Thyroid gland (tissue), 4 donors: Measurements from ENCODE around the gene SMARCA4.

ENCODE experiments used
- CTCF ChIP-seq, 6 experiments: fragments of 200-600 bp in 3 of 6; fragments of 450-650 bp in 3 of 6; sonication (generic) in 3 of 6; IDR thresholded peaks; one replicate each; pipeline ENCODE4 v1.5.1; 2016 to 2019; ENCODE audit warnings: antibody characterized with exemption in 6 of 6, mild to moderate bottlenecking in 2 of 6, inconsistent platforms in 1 of 6, moderate library complexity in 1 of 6
- POLR2A ChIP-seq, 2 donors: fragments of 450-650 bp; IDR thresholded peaks; one replicate each; pipeline ENCODE4 v1.6.1; 2017; ENCODE audit warnings: antibody characterized with exemption in 2 of 2, mild to moderate bottlenecking in 2 of 2, moderate library complexity in 1 of 2

GRCh38 chr19:11046605-11047354 is 86.0 kb downstream of the SMARCA4 start:
- TF ChIP-seq CTCF (IDR thresholded peaks at IDR 0.05) (no peak), POLR2A (IDR thresholded peaks at IDR 0.05) (no peak)
